Esophagus squamous epithelium (tissue), 5 donors: ENCODE data around the gene AMHR2. TPM values are rescaled to one million over a fixed set of nuclear protein-coding genes. Genes with fewer than 3 reads are reported as not detected.

ENCODE experiments used
- DNase-seq: peaks from one replicate; lab custom pipeline; 2025; lab: John Stamatoyannopoulos, UW
- H3K27ac ChIP-seq, 4 donors: fragments of 200-600 bp; sonication (generic); one replicate each; pipeline ENCODE4 v1.5.1; 2016 to 2019; ENCODE audit warnings: mild to moderate bottlenecking in 1 of 4
- H3K27me3 ChIP-seq, 4 donors: fragments of 200-600 bp; sonication (generic); 1 replicate in 3 of 4; 2 replicates in 1 of 4; pipeline versions ENCODE4 v1.5.1 to v1.6.0; 2017 to 2021; ENCODE audit warnings: antibody characterized with exemption in 1 of 4
- H3K36me3 ChIP-seq, 3 donors: fragments of 200-600 bp; sonication (generic); one replicate each; pipeline ENCODE4 v1.5.1; 2016 to 2019
- H3K4me1 ChIP-seq, 3 donors: fragments of 200-600 bp; sonication (generic); one replicate each; pipeline ENCODE4 v1.5.1; 2017 to 2019
- H3K4me3 ChIP-seq, 4 donors: fragments of 200-600 bp; sonication (generic); 1 replicate in 3 of 4; 2 replicates in 1 of 4; pipeline ENCODE4 v1.5.1; 2016 to 2019; ENCODE audit warnings: mild to moderate bottlenecking in 2 of 4, moderate library complexity in 1 of 4
- H3K9me3 ChIP-seq, 3 donors: fragments of 200-600 bp; sonication (generic); one replicate each; pipeline ENCODE4 v1.5.1; 2016 to 2019
- POLR2A ChIP-seq, 4 donors: fragments of 450-650 bp; IDR thresholded peaks; one replicate each; pipeline ENCODE4 v1.6.1; 2017; ENCODE audit warnings: antibody characterized with exemption in 4 of 4, mild to moderate bottlenecking in 4 of 4, moderate library complexity in 3 of 4
- WGBS, 2 donors: methylation state at CpG; one replicate each; pipeline ENCODE4 v1.1.5; 2018; 5-methylcytosine and 5-hydroxymethylcytosine counted together
- intact Hi-C: fragments of 100-400 bp; cut with DNase I; formaldehyde crosslinking; loops from one replicate; pipeline ENCODE4 v1.15.0; 2022
- total RNA-seq, 4 donors: library from RNA; depleted of rRNA; stranded (reverse); fragments of >200 nt; gene quantifications; one replicate each; pipeline ENCODE4 v1.1.0, GENCODE V29; 2016
- TF ChIP-seq, protein P1 (sequence below), 6 experiments: fragments of 450-650 bp in 4 of 6; fragments of 200-600 bp in 2 of 6; sonication (generic) in 2 of 6; IDR thresholded peaks; one replicate each; pipeline ENCODE4 v1.5.1; 2016 to 2019; ENCODE audit warnings: antibody characterized with exemption in 6 of 6, mild to moderate bottlenecking in 4 of 6, moderate library complexity in 4 of 6
- donor health status: DM: yes; HTN: yes; CAD: no.

AMHR2 gene
- total RNA-seq, 4 donors from 2014 or later: 0.76 TPM; not detected in 3

DNA sequence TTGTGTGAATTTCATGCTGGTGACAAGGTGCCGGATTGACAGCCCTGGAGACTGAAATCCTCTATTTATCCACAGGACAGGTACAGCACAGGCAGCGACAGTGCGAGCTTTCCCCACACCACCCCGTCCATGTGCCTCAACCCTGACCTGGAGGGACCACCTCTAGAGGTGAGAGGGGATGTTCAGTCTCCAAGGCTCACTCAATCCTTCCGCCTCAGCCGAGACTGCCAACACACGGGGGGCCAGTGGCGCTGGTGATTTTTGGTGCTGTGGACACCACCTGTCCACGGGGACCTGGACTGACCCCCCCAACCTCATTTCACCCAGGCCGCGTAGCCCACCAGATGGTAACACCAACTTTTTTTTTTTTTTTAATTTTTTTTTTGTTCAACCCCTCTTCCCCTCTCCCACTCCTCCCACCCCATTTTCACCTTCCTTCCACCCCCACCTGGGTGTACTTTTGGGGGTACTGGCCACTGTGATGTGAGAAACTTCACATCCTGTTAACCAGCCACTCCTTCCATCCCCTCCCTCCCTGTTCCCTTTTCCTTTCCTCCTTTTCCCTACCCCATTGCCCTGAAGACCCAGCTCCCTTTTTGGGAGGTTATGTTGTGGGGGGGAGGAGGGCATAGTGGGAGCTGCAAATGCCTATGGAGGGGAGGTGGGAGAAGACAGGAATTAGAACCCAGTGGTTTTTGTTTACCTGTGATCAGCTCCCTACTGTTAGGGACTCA is 41.2 kb downstream of the AMHR2 start:
- Histone ChIP-seq H3K4me1 (peaks cover 0 to 71% (median 25%) of the 10 kb centered on the region in 3 donors), H3K4me3 (no peak overlapping the region), H3K27ac (peak overlapping the region in 1 of 4 donors; percentile 4), H3K36me3 (peaks cover 82 to 100% (median 87%) of the 10 kb centered on the region in 3 donors), H3K27me3 (no peaks in the 10 kb centered on the region), H3K9me3 (no peaks in the 10 kb centered on the region)
- DNase-seq: no peak
- TF ChIP-seq, protein P1, sequence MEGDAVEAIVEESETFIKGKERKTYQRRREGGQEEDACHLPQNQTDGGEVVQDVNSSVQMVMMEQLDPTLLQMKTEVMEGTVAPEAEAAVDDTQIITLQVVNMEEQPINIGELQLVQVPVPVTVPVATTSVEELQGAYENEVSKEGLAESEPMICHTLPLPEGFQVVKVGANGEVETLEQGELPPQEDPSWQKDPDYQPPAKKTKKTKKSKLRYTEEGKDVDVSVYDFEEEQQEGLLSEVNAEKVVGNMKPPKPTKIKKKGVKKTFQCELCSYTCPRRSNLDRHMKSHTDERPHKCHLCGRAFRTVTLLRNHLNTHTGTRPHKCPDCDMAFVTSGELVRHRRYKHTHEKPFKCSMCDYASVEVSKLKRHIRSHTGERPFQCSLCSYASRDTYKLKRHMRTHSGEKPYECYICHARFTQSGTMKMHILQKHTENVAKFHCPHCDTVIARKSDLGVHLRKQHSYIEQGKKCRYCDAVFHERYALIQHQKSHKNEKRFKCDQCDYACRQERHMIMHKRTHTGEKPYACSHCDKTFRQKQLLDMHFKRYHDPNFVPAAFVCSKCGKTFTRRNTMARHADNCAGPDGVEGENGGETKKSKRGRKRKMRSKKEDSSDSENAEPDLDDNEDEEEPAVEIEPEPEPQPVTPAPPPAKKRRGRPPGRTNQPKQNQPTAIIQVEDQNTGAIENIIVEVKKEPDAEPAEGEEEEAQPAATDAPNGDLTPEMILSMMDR (IDR thresholded peaks at IDR 0.05): no peak
- TF ChIP-seq POLR2A (IDR thresholded peaks at IDR 0.05): no peak
- intact Hi-C loops: no loop called here
- WGBS, 2 donors: 84 to 90% methylated on average over 11 of the region's 11 CpGs

DNA sequence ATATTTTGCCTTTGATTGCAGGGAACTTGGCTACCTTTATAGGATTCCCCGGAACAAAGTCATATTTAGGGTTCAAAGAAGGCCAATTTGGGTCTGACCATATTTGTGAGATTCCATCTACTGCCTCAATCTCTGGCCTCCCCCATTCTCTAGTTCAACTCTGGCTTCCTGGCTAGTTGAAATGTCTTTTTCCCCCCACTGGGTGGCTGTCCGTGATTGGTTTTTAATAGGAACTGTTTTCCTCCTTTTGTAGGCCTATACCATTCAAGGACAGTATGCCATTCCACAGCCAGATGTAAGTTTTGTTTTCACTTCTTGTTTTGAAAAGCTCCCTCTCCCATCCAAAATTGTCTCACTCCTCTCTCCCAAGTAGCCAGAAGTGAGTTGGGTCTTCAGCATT is 42.0 kb downstream of the AMHR2 start:
- TF ChIP-seq, protein P1 (IDR thresholded peaks at IDR 0.05): peak in 1 of 6 experiments; percentile 9
- TF ChIP-seq POLR2A (IDR thresholded peaks at IDR 0.05): no peak
- no peaks in the 10 kb centered on the region for H3K9me3 ChIP-seq
- H3K4me3 ChIP-seq: no peak overlapping the region
- DNase-seq: no peak
- H3K4me1 ChIP-seq: peaks cover 0 to 67% (median 25%) of the 10 kb centered on the region in 3 donors
- peaks cover 75 to 100% (median 87%) of the 10 kb centered on the region in 3 donors for H3K36me3 ChIP-seq
- no peaks in the 10 kb centered on the region for H3K27me3 ChIP-seq
- intact Hi-C loops: no loop called here
- peak overlapping the region in 1 of 4 donors; percentile 4 for H3K27ac ChIP-seq
- 52 to 58% methylated on average over 2 of the region's 2 CpGs for WGBS, 2 donors

DNA sequence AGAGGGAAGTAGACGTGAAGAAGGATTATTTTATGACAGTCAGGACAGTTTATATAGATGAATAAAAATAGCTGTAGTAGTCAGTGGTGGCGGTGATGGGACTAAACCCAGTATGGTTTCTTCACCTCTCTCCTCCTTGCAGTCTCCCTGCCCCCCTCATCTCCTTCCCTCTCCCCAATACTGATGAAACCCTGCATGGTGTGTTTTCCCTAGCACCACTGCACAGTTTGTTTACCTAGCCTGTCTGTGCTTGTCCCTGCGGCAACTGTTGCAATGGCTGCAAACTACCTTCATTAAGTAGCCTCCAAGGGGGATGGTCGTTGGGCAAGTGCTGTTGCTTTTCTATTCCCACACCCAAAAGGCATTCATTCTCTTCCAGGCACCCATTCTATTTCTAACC is 43.0 kb downstream of the AMHR2 start:
- intact Hi-C loops: no loop called here
- no peak for DNase-seq
- H3K27ac ChIP-seq: no peak overlapping the region
- WGBS, 2 donors: 35 to 46% methylated on average over 4 of the region's 4 CpGs
- no peaks in the 10 kb centered on the region for H3K27me3 ChIP-seq
- H3K4me1 ChIP-seq: peaks cover 0 to 58% (median 22%) of the 10 kb centered on the region in 3 donors
- no peak overlapping the region for H3K4me3 ChIP-seq
- TF ChIP-seq POLR2A (IDR thresholded peaks at IDR 0.05): no peak
- TF ChIP-seq, protein P1 (IDR thresholded peaks at IDR 0.05): no peak
- peaks cover 65 to 100% (median 87%) of the 10 kb centered on the region in 3 donors for H3K36me3 ChIP-seq
- H3K9me3 ChIP-seq: no peaks in the 10 kb centered on the region

DNA sequence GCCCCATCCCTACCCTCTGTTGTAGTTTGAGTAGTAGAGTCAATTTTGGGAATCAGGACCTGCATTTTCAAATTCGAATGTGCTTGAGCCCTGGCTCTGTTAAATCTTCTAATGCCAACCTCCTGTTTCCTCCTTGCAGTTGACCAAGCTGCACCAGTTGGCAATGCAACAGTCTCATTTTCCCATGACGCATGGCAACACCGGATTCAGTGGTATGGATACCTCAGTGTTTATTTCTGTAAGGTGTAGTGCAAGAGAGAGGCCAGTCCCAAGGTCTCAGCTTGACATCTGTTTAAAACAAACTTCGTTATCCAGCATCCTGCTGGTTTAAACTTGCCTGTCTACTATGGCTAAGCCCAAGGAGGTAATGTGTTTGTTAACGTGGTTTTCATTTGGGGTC is 43.4 kb downstream of the AMHR2 start:
- Histone ChIP-seq H3K4me3 (no peak overlapping the region), H3K27ac (no peak overlapping the region), H3K27me3 (no peaks in the 10 kb centered on the region), H3K4me1 (peaks cover 0 to 56% (median 22%) of the 10 kb centered on the region in 3 donors), H3K9me3 (no peaks in the 10 kb centered on the region), H3K36me3 (peaks cover 62 to 100% (median 87%) of the 10 kb centered on the region in 3 donors)
- intact Hi-C loops: no loop called here
- WGBS, 2 donors: 47 to 50% methylated on average over 5 of the region's 5 CpGs
- TF ChIP-seq POLR2A (IDR thresholded peaks at IDR 0.05): no peak
- DNase-seq: no peak

DNA sequence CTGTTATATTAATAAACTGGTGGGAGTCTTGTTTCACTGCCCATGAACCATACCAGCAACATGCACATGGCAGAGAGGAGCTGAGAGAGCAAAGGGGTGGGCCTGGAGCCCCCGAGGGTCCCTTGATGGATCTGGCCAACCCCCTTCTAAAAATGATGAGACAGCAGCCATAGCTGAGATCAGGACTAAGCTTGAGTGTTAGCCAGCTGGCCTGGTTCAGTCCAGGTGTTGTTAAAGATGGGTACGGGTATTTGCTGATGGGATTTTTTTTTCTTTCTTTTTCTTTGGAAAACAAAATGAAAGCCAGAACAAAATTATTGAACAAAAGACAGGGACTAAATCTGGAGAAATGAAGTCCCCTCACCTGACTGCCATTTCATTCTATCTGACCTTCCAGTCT is 44.2 kb downstream of the AMHR2 start:
- intact Hi-C loops: no loop called here
- H3K9me3 ChIP-seq: no peaks in the 10 kb centered on the region
- TF ChIP-seq, protein P1 (IDR thresholded peaks at IDR 0.05): no peak
- TF ChIP-seq POLR2A (IDR thresholded peaks at IDR 0.05): no peak
- H3K27me3 ChIP-seq: no peaks in the 10 kb centered on the region
- peaks cover 0 to 55% (median 22%) of the 10 kb centered on the region in 3 donors for H3K4me1 ChIP-seq
- DNase-seq: no peak
- 51 to 63% methylated on average over 2 of the region's 2 CpGs for WGBS, 2 donors
- peaks cover 54 to 100% (median 84%) of the 10 kb centered on the region in 3 donors for H3K36me3 ChIP-seq
- H3K4me3 ChIP-seq: no peak overlapping the region
- H3K27ac ChIP-seq: no peak overlapping the region
